Measurements from ENCODE around the gene GDF7. TPM values are rescaled to one million over a fixed set of nuclear protein-coding genes. Genes with fewer than 3 reads are reported as not detected.

GDF7 gene
- total RNA-seq, 1 experiment from 2014 or later, result 0.02 TPM

DNA sequence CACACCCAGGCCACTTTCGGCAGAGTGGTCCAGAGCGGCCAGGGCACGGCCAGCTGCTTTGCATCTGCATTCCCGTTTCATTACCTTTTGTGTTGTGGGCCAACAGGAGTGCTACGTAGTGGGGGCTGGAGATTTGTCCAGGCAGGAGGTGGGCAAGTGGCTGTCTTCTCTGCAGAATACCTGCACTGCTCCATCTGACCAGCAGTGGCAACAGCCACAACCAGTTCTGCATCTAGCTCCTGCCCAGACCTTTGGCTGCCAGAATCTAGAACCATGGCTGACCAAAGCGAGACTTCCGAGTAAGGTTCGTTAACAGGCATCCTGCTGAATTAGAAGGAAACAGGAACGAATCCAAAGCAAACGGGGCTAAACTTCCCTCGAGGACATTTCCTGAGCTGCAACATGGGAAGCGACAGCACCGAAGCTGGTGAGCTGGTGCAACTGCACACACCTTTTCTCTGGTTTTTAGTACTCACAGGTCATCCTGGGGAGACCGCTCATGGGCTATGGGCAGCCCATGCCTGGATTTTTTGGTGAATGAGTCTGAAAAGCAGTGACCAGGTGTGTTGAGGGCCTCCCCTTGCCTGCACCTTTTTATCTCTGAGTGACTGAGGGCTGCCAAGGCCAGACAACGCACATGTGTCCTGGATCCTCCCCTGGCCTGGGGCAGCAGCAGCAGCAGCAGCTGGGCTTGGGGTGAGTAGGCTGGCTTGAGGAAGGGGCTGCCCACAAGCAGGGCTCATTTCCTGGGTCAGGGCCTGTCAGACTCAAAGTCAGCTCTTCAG, 10.5 kb downstream of the GDF7 start:
- Histone ChIP-seq H4K20me1 (ENCODE audit: insufficient read depth) (no peaks in the 10 kb centered on the region), H2AFZ (ENCODE audit: low read depth, low read length, poor library complexity, severe bottlenecking) (no peak overlapping the region), H3K27me3 (ENCODE audit: insufficient read depth, low read length) (no peaks in the 10 kb centered on the region), H3K9me3 (ENCODE audit: control insufficient read depth in 1 of 2, insufficient read depth in 1 of 2, low read depth in 1 of 2, low read length in 2 of 2) (no peaks in the 10 kb centered on the region), H3K9ac (ENCODE audit: low read length) (no peak overlapping the region), H3K9me2 (ENCODE audit: insufficient read depth) (no peaks in the 10 kb centered on the region), H3K79me2 (ENCODE audit: insufficient read depth, low read length) (no peaks in the 10 kb centered on the region), H3K27ac (ENCODE audit: low read depth, low read length) (no peak overlapping the region), H3K4me1 (ENCODE audit: control insufficient read depth in 1 of 2, insufficient read depth in 2 of 2, low read length in 2 of 2) (peaks cover 0 to 11% of the 10 kb centered on the region in 2 experiments; a peak in 2 of 4 replicates), H3K36me3 (ENCODE audit: control insufficient read depth in 1 of 2, insufficient read depth in 2 of 2, low read length in 2 of 2) (no peaks in the 10 kb centered on the region; a peak in 1 of 4 replicates), H3K4me2 (ENCODE audit: low read length) (no peak overlapping the region), H3K4me3 (replicated peaks in 1 of 2; ENCODE audit: low read depth in 1 of 2, low read length in 2 of 2) (no peak overlapping the region)
- POLR2A ChIA-PET, result no interaction called here
- RAD21 ChIA-PET (ENCODE audit: low non-redundant PET in 1 of 2, low total read pairs in 2 of 2, uncharacterized antibody in 2 of 2, unreplicated experiment in 2 of 2), result no interaction called here
- CTCF ChIA-PET, result interaction anchor here (1.0 to 2.1 kb wide), 4 partner anchors 16 to 351 kb away, joined by 3 to 12 read pairs (median 4); partner anchors contain the start of gene HS1BP3
- no peak for DNase-seq (ENCODE audit: low read depth, low spot score)
- TF ChIP-seq SP1 (IDR thresholded peaks at IDR 0.05; ENCODE audit: low read depth), result no peak
- TF ChIP-seq, protein P1, sequence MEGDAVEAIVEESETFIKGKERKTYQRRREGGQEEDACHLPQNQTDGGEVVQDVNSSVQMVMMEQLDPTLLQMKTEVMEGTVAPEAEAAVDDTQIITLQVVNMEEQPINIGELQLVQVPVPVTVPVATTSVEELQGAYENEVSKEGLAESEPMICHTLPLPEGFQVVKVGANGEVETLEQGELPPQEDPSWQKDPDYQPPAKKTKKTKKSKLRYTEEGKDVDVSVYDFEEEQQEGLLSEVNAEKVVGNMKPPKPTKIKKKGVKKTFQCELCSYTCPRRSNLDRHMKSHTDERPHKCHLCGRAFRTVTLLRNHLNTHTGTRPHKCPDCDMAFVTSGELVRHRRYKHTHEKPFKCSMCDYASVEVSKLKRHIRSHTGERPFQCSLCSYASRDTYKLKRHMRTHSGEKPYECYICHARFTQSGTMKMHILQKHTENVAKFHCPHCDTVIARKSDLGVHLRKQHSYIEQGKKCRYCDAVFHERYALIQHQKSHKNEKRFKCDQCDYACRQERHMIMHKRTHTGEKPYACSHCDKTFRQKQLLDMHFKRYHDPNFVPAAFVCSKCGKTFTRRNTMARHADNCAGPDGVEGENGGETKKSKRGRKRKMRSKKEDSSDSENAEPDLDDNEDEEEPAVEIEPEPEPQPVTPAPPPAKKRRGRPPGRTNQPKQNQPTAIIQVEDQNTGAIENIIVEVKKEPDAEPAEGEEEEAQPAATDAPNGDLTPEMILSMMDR (IDR thresholded peaks at IDR 0.05 in 2 of 3, conservative IDR thresholded peaks at IDR 0.05 in 1 of 3; ENCODE audit: borderline replicate concordance in 1 of 3, insufficient read depth in 1 of 3, low read depth in 2 of 3, low read length in 2 of 3), result peak; percentile 15 to 60 (median 39); a peak in 4 of 6 replicates
- peak; percentile 51; the same call in 1 of the 2 replicates for ATAC-seq
- no TSS peak for BruUV-seq (replicated peaks)
- intact Hi-C loops (cut with micrococcal nuclease), result no loop called here

DNA sequence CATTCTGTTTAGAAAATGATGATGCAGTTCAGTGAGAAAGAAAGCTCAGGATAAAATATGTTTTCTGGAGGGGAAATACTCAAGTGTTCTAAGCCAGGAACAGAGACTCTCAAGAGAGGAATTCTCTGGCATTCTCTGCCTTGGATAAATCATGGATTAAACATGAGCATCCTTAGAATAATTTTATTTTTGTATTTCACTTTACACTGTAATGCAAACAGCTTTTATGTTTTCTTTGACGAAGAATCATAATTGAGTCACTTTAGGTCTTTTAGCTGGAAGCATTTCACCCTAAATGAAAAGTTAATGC, 11.1 kb downstream of the GDF7 start:
- H3K9me2 ChIP-seq (ENCODE audit: insufficient read depth), result no peaks in the 10 kb centered on the region
- no peak overlapping the region for H3K27ac ChIP-seq (ENCODE audit: low read depth, low read length)
- H3K4me1 ChIP-seq (ENCODE audit: control insufficient read depth in 1 of 2, insufficient read depth in 2 of 2, low read length in 2 of 2), result peaks cover 0 to 11% of the 10 kb centered on the region in 2 experiments; a peak in 2 of 4 replicates
- intact Hi-C loops (cut with micrococcal nuclease), result no loop called here
- no peak for TF ChIP-seq ZFX (IDR thresholded peaks at IDR 0.05)
- no peak for TF ChIP-seq ELF1 (IDR thresholded peaks at IDR 0.05; ENCODE audit: borderline replicate concordance, low read depth)
- TF ChIP-seq RAD21 (IDR thresholded peaks at IDR 0.05; ENCODE audit: low read depth), result no peak
- TF ChIP-seq SRF (IDR thresholded peaks at IDR 0.05; ENCODE audit: low read depth), result no peak
- no peak for TF ChIP-seq EZH2 (IDR thresholded peaks at IDR 0.05)
- TF ChIP-seq SIN3A (IDR thresholded peaks at IDR 0.05; ENCODE audit: low read depth), result no peak
- TF ChIP-seq JUND (IDR thresholded peaks at IDR 0.05), result no peak
- TF ChIP-seq, protein P2, sequence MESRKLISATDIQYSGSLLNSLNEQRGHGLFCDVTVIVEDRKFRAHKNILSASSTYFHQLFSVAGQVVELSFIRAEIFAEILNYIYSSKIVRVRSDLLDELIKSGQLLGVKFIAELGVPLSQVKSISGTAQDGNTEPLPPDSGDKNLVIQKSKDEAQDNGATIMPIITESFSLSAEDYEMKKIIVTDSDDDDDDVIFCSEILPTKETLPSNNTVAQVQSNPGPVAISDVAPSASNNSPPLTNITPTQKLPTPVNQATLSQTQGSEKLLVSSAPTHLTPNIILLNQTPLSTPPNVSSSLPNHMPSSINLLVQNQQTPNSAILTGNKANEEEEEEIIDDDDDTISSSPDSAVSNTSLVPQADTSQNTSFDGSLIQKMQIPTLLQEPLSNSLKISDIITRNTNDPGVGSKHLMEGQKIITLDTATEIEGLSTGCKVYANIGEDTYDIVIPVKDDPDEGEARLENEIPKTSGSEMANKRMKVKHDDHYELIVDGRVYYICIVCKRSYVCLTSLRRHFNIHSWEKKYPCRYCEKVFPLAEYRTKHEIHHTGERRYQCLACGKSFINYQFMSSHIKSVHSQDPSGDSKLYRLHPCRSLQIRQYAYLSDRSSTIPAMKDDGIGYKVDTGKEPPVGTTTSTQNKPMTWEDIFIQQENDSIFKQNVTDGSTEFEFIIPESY (IDR thresholded peaks at IDR 0.05; ENCODE audit: extremely low read depth, insufficient replicate concordance, low read length), result no peak
- no peak for TF ChIP-seq POLR2A (IDR thresholded peaks at IDR 0.05; ENCODE audit: borderline replicate concordance, extremely low read depth, insufficient read depth, insufficient read length)
- CTCF ChIA-PET, result interaction anchor here (1.0 to 2.1 kb wide), 3 partner anchors 17 to 350 kb away, joined by 3 to 12 read pairs (median 6); no protein-coding TSS in a partner anchor
- H3K4me3 ChIP-seq (replicated peaks in 1 of 2; ENCODE audit: low read depth in 1 of 2, low read length in 2 of 2), result no peak overlapping the region
- H2AFZ ChIP-seq (ENCODE audit: low read depth, low read length, poor library complexity, severe bottlenecking), result no peak overlapping the region
- no TSS peak for BruUV-seq (replicated peaks)
- ATAC-seq (no peak), DNase-seq (ENCODE audit: low read depth, low spot score) (no peak)
- no peak overlapping the region for H3K9ac ChIP-seq (ENCODE audit: low read length)
- no peaks in the 10 kb centered on the region; a peak in 1 of 4 replicates for H3K36me3 ChIP-seq (ENCODE audit: control insufficient read depth in 1 of 2, insufficient read depth in 2 of 2, low read length in 2 of 2)
- no peaks in the 10 kb centered on the region for H3K27me3 ChIP-seq (ENCODE audit: insufficient read depth, low read length)
- no peak overlapping the region for H3K4me2 ChIP-seq (ENCODE audit: low read length)
- no peaks in the 10 kb centered on the region for H3K9me3 ChIP-seq (ENCODE audit: control insufficient read depth in 1 of 2, insufficient read depth in 1 of 2, low read depth in 1 of 2, low read length in 2 of 2)
- RAD21 ChIA-PET (ENCODE audit: low non-redundant PET in 1 of 2, low total read pairs in 2 of 2, uncharacterized antibody in 2 of 2, unreplicated experiment in 2 of 2), result no interaction called here
- no peaks in the 10 kb centered on the region for H4K20me1 ChIP-seq (ENCODE audit: insufficient read depth)
- POLR2A ChIA-PET, result no interaction called here
- H3K79me2 ChIP-seq (ENCODE audit: insufficient read depth, low read length), result no peaks in the 10 kb centered on the region
